Peyer's patch (tissue), 4 donors: Measurements from ENCODE around the gene SLC6A6.
A peak's percentile ranks its signal among the peaks of the same experiment; 100 is the strongest.

Experiments used
- CTCF ChIP-seq, 6 experiments: fragments of 450-650 bp in 4 of 6; fragments of 200-600 bp in 2 of 6; sonication (generic) in 1 of 6; IDR thresholded peaks; one replicate each; pipeline ENCODE4 v1.5.1; 2017 to 2019; ENCODE audit warnings: antibody characterized with exemption in 6 of 6, mild to moderate bottlenecking in 3 of 6, moderate library complexity in 1 of 6
- POLR2A ChIP-seq, 2 donors: fragments of 450-650 bp; IDR thresholded peaks; one replicate each; pipeline ENCODE4 v1.5.1; 2017; ENCODE audit warnings: antibody characterized with exemption in 2 of 2, mild to moderate bottlenecking in 2 of 2, moderate library complexity in 2 of 2

DNA sequence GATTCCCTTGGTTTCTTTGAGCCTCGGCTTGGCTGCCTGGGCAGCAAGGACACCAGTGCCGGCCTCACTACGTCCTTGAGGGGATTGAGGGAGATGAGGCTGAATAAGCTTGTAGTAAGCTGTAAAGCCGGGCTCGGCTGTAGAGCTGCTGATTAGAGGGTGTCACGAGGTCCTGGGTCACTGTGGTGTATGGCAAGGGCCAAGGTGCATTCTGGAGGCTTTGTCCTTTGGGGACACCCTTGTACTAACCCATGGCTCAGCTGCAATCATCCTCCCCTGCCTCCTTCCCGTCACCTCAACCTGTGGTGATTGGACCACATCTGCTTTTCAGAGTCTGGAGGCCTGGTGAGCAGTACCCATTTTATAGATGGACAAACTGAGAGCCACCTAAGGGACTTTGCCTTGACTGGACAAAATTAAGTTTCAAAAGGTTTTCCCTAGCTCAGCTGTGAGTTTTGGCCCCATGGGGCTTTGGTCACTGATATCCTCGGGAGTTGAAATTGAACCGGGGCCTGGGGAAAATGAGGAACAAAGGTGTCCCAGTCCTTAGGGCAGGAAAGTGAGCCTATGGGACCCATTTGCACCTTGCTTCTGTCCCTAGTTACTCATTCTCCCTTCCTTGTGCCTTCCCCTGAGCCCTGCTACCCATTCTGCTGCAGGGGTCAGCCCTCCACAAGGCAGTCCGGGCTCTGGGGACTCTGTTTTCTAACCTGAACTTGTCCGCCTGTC, 2.4 kb downstream of the SLC6A6 start:
- TF ChIP-seq CTCF (IDR thresholded peaks at IDR 0.05) = no peak
- peak; percentile 47 to 60 for TF ChIP-seq POLR2A (IDR thresholded peaks at IDR 0.05)
